Measurements from ENCODE around the gene TIMM13.
"Not testable (repeated sequence)": the region's sequence is repeated elsewhere in the genome, so short reads cannot be mapped to it uniquely, and the experiment has no call there.

Gene TIMM13

GRCh38 chr19:2427429-2428320 is at the start of gene TIMM13:
Gene TIMM13 (minus strand): TSS chr19:2427586. CDS start chr19:2427533, 53 bp downstream.
- Histone ChIP-seq H3K4me1 (ENCODE audit: control insufficient read depth, low read depth, low read length) (peaks cover 17% of the 10 kb centered on the region), H3K9me3 (ENCODE audit: control insufficient read depth, low read depth, low read length) (no peaks in the 10 kb centered on the region), H3K4me3 (ENCODE audit: low read length) (peak within 1 kb of the TSS; percentile 98), H3K9ac (ENCODE audit: low read length) (peak within 1 kb of the TSS; percentile 99), H3K36me3 (ENCODE audit: control insufficient read depth, low read depth, low read length) (peaks cover 14% of the 10 kb centered on the region), H3K27ac (ENCODE audit: low read length) (peak within 1 kb of the TSS; percentile 98), H3K27me3 (ENCODE audit: control insufficient read depth, insufficient read depth, low read length) (no peaks in the 10 kb centered on the region)

- Histone ChIP-seq H3K27ac (ENCODE audit: low read length) (no peak overlapping the region), H3K4me1 (ENCODE audit: control insufficient read depth, low read depth, low read length) (peaks cover 14% of the 10 kb centered on the region), H3K9me3 (ENCODE audit: control insufficient read depth, low read depth, low read length) (no peaks in the 10 kb centered on the region), H3K4me3 (ENCODE audit: low read length) (peak overlapping the region; percentile 78), H3K27me3 (ENCODE audit: control insufficient read depth, insufficient read depth, low read length) (peaks cover 55% of the 10 kb centered on the region), H3K9ac (ENCODE audit: low read length) (peak overlapping the region; percentile 24), H3K36me3 (ENCODE audit: control insufficient read depth, low read depth, low read length) (no peaks in the 10 kb centered on the region)
Measured at GRCh38 chr19:2476451-2477140, 49.2 kb upstream of the TIMM13 start.

- no peaks in the 10 kb centered on the region for H3K9me3 ChIP-seq (ENCODE audit: control insufficient read depth, low read depth, low read length)
- H3K27me3 ChIP-seq (ENCODE audit: control insufficient read depth, insufficient read depth, low read length), result peaks cover 55% of the 10 kb centered on the region
- peak within 1 kb of the TSS; percentile 24 for H3K9ac ChIP-seq (ENCODE audit: low read length)
- no peaks in the 10 kb centered on the region for H3K36me3 ChIP-seq (ENCODE audit: control insufficient read depth, low read depth, low read length)
- H3K27ac ChIP-seq (ENCODE audit: low read length), result no peak within 1 kb of the TSS
- H3K4me3 ChIP-seq (ENCODE audit: low read length), result peak within 1 kb of the TSS; percentile 78
- H3K4me1 ChIP-seq (ENCODE audit: control insufficient read depth, low read depth, low read length), result peaks cover 14% of the 10 kb centered on the region
Measured at GRCh38 chr19:2475702-2476450, 48.5 kb upstream of the TIMM13 start, which contains the start of gene GADD45B. Gene GADD45B (plus strand): TSS chr19:2476127. CDS start chr19:2476359, 232 bp downstream.

GRCh38 chr19:2475018-2475701 is 47.8 kb upstream of the TIMM13 start:
- Histone ChIP-seq H3K4me1 (ENCODE audit: control insufficient read depth, low read depth, low read length) (peaks cover 14% of the 10 kb centered on the region), H3K36me3 (ENCODE audit: control insufficient read depth, low read depth, low read length) (no peaks in the 10 kb centered on the region), H3K9me3 (ENCODE audit: control insufficient read depth, low read depth, low read length) (no peaks in the 10 kb centered on the region), H3K27ac (ENCODE audit: low read length) (no peak overlapping the region), H3K9ac (ENCODE audit: low read length) (no peak overlapping the region), H3K27me3 (ENCODE audit: control insufficient read depth, insufficient read depth, low read length) (peaks cover 51% of the 10 kb centered on the region), H3K4me3 (ENCODE audit: low read length) (peak overlapping the region; percentile 78)

GRCh38 chr19:2474232-2475017 is 47.0 kb upstream of the TIMM13 start:
- Histone ChIP-seq H3K4me1 (ENCODE audit: control insufficient read depth, low read depth, low read length) (peaks cover 9% of the 10 kb centered on the region), H3K9ac (ENCODE audit: low read length) (no peak overlapping the region), H3K9me3 (ENCODE audit: control insufficient read depth, low read depth, low read length) (no peaks in the 10 kb centered on the region), H3K27me3 (ENCODE audit: control insufficient read depth, insufficient read depth, low read length) (peaks cover 44% of the 10 kb centered on the region), H3K36me3 (ENCODE audit: control insufficient read depth, low read depth, low read length) (no peaks in the 10 kb centered on the region), H3K4me3 (ENCODE audit: low read length) (no peak overlapping the region), H3K27ac (ENCODE audit: low read length) (no peak overlapping the region)

- H3K9ac ChIP-seq (ENCODE audit: low read length); H3K4me1 ChIP-seq (ENCODE audit: control insufficient read depth, low read depth, low read length); H3K36me3 ChIP-seq (ENCODE audit: control insufficient read depth, low read depth, low read length); H3K27ac ChIP-seq (ENCODE audit: low read length); H3K9me3 ChIP-seq (ENCODE audit: control insufficient read depth, low read depth, low read length); H3K4me3 ChIP-seq (ENCODE audit: low read length); H3K27me3 ChIP-seq (ENCODE audit: control insufficient read depth, insufficient read depth, low read length): not testable (repeated sequence)
Measured at GRCh38 chr19:2469915-2470200, 42.5 kb upstream of the TIMM13 start.

- Histone ChIP-seq H3K27ac (ENCODE audit: low read length) (no peak overlapping the region), H3K36me3 (ENCODE audit: control insufficient read depth, low read depth, low read length) (no peaks in the 10 kb centered on the region), H3K4me3 (ENCODE audit: low read length) (no peak overlapping the region), H3K27me3 (ENCODE audit: control insufficient read depth, insufficient read depth, low read length) (no peaks in the 10 kb centered on the region), H3K9me3 (ENCODE audit: control insufficient read depth, low read depth, low read length) (no peaks in the 10 kb centered on the region), H3K9ac (ENCODE audit: low read length) (no peak overlapping the region), H3K4me1 (ENCODE audit: control insufficient read depth, low read depth, low read length) (no peaks in the 10 kb centered on the region)
Measured at GRCh38 chr19:2469102-2469914, 41.9 kb upstream of the TIMM13 start.

GRCh38 chr19:2468596-2468995 is 41.2 kb upstream of the TIMM13 start:
- no peaks in the 10 kb centered on the region for H3K9me3 ChIP-seq (ENCODE audit: control insufficient read depth, low read depth, low read length)
- no peak overlapping the region for H3K27ac ChIP-seq (ENCODE audit: low read length)
- H3K4me3 ChIP-seq (ENCODE audit: low read length), result no peak overlapping the region
- no peaks in the 10 kb centered on the region for H3K36me3 ChIP-seq (ENCODE audit: control insufficient read depth, low read depth, low read length)
- no peaks in the 10 kb centered on the region for H3K27me3 ChIP-seq (ENCODE audit: control insufficient read depth, insufficient read depth, low read length)
- no peaks in the 10 kb centered on the region for H3K4me1 ChIP-seq (ENCODE audit: control insufficient read depth, low read depth, low read length)
- no peak overlapping the region for H3K9ac ChIP-seq (ENCODE audit: low read length)

GRCh38 chr19:2464389-2464788 is 37.0 kb upstream of the TIMM13 start:
- Histone ChIP-seq H3K4me1 (ENCODE audit: control insufficient read depth, low read depth, low read length) (no peaks in the 10 kb centered on the region), H3K9me3 (ENCODE audit: control insufficient read depth, low read depth, low read length) (no peaks in the 10 kb centered on the region), H3K27ac (ENCODE audit: low read length) (no peak overlapping the region), H3K4me3 (ENCODE audit: low read length) (no peak overlapping the region), H3K9ac (ENCODE audit: low read length) (no peak overlapping the region), H3K36me3 (ENCODE audit: control insufficient read depth, low read depth, low read length) (no peaks in the 10 kb centered on the region), H3K27me3 (ENCODE audit: control insufficient read depth, insufficient read depth, low read length) (no peaks in the 10 kb centered on the region)

GRCh38 chr19:2463694-2464093 is 36.3 kb upstream of the TIMM13 start:
- not testable (repeated sequence) for H3K27ac ChIP-seq (ENCODE audit: low read length); H3K4me1 ChIP-seq (ENCODE audit: control insufficient read depth, low read depth, low read length); H3K27me3 ChIP-seq (ENCODE audit: control insufficient read depth, insufficient read depth, low read length); H3K36me3 ChIP-seq (ENCODE audit: control insufficient read depth, low read depth, low read length); H3K9me3 ChIP-seq (ENCODE audit: control insufficient read depth, low read depth, low read length); H3K4me3 ChIP-seq (ENCODE audit: low read length); H3K9ac ChIP-seq (ENCODE audit: low read length)

Measured in iPS-18a (cell line).